GM12801 (cell line): Measurements from ENCODE around the gene IL4.

Source experiments
- TF ChIP-seq, protein P1 (sequence below): IDR thresholded peaks from one replicate; pipeline ENCODE4 v1.5.1; 2011; ENCODE audit warnings: control low read depth; ENCODE audit not compliant: insufficient read length; ENCODE audit errors: extremely low read depth

The IL4 gene

DNA sequence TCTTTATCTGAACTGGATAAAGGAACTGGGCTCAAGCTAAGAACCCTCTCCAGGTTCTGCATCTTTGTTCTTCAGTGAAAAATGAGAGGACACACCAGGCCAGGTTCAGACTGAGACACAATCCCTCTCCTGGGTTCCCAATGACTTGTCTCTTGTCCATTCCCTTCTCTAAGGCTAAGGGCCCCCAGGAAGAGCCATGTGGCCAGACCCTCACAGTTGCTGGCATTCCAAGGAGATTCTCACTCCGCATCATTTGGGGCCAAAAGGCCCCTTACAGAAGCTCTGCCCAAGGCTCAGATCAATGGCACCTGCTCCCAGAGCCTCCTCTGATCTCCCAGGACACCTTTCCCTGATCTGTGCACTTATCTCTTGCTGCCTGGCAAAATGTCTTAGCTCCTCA lies 4.9 kb downstream of the IL4 start:
- TF ChIP-seq, protein P1, sequence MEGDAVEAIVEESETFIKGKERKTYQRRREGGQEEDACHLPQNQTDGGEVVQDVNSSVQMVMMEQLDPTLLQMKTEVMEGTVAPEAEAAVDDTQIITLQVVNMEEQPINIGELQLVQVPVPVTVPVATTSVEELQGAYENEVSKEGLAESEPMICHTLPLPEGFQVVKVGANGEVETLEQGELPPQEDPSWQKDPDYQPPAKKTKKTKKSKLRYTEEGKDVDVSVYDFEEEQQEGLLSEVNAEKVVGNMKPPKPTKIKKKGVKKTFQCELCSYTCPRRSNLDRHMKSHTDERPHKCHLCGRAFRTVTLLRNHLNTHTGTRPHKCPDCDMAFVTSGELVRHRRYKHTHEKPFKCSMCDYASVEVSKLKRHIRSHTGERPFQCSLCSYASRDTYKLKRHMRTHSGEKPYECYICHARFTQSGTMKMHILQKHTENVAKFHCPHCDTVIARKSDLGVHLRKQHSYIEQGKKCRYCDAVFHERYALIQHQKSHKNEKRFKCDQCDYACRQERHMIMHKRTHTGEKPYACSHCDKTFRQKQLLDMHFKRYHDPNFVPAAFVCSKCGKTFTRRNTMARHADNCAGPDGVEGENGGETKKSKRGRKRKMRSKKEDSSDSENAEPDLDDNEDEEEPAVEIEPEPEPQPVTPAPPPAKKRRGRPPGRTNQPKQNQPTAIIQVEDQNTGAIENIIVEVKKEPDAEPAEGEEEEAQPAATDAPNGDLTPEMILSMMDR: no peak

DNA sequence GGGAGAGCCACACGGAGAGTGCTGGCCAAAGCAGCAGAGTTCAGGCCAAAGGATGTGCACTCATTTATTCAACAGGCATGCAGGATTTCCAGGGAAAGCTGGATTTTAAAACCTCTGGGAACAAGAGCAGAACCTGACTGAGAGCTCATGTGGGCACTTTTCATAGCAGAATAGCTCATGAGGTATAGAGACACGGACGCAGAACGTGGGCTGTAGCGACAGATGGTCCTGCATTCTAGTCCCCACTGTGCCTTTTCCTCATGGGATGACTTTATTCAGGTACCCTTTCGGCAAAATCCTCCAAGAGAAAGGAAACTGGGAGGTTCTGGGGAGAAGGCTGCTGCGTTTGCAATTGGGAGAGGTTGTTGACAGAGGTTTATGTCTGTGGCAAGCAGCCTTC lies 5.4 kb downstream of the IL4 start:
- TF ChIP-seq, protein P1: no peak

DNA sequence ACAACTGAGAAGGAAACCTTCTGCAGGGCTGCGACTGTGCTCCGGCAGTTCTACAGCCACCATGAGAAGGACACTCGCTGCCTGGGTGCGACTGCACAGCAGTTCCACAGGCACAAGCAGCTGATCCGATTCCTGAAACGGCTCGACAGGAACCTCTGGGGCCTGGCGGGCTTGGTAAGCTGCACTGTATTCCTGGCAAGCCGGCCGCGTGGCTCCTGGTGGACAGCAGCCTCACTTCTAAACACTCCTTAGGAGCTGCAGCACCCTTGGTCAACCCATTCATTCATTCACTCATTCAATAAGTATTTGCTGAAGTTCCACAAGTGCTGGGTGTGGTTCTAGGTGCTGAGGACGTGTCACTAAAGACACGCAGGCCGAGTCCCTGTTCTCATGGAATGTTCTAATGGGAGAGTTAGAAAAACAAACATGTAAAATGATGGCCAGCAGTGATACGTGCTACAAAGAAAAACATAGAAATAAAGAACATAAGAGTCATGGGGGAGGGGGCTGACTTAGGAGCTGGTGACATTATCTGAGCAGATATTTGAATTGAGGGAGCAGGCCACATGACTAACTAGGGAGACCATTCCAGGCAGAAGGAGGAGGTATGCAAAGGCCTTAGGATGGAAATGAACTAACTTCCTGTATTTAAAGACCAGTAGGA lies 6.1 kb downstream of the IL4 start:
- TF ChIP-seq, protein P1: no peak

DNA sequence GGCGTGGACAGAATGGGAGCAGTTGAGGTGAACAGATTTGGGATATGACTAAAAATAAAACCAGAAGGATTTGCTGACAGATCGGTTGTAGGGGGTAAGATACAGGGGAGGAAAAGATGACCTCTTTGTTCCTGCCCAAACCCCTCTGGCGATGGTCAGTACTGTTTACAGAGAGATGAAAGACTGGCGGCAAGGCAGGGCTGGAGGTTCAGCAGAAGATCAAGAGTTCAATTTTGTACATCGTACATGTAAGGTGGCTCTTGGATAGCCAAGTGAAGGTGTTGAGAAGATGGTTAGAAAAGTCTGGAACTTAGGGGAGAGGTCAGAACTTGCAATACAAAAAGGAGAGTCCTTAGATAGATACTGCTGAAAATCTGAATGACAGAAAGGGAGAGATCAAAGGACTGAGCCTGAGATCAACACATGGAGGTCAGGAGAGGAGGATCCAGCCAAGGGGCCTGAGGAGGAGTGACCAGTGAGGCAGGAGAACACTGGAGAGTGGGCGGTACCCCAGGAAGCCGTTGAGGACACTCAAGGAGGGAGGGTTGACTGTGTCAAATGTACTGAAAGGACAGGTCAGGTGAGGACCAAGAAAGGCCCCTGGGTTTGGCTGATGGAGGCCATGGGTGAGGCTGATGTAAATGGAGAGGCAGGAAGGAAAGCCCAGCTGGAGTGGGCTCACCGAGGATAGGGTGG lies 7.1 kb downstream of the IL4 start:
- TF ChIP-seq, protein P1: no peak

DNA sequence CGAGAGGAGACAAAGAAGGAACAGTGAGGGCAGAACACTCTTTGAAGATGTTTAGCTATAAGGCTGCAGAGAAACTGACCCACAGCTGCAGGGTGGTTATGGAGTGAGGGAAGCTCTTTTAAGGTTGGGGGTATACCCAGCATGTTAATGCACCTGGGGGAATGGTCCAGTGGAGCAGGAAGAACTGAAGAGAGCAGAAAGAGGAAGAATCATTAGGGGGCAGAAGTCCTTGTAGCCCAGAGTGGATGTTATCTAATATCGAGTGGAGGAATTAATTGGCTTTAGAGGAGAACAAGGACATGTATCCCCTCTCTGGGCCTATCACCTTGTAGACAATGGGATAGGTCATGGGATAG lies 7.7 kb downstream of the IL4 start:
- TF ChIP-seq, protein P1: no peak

DNA sequence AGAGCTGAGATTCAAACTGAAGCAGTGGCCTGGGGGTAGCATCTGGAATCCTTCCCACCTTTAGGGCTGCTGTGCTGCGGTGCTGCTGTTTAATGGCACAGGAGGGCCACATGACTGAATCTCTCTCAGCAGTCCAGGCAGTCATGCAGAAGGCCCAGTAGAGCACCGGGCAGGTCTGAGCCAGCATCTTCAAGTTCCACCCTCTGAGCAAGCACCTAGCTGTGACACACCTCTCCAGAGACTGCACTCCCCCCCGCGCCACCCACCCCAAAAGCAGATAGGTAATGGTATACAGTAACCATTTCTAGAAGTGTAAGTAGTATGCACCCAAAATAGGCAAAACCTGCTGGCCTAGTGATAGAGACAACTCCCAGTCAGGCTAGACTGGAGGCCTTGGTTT lies 8.2 kb downstream of the IL4 start:
- TF ChIP-seq, protein P1: no peak

DNA sequence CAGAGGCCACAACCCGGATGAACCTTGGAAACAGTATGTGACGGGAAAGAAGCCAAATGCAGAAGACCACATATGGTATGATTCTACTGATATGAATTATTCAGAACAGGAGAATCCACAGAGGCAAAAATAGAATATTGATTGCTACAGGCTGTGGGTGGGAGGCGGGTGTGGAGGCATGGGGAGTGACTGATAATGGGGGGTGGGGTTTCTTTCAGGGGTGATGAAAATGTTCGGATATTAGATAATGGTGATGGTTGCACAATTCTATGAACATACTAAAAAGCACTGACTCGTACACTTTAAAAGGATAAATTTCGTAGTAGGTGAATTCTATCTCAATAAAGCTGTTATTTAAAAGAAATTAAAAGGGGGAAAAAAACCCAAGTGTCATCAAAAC lies 10.7 kb downstream of the IL4 start:
- TF ChIP-seq, protein P1: no peak
